Activated CD8-positive, alpha-beta memory T cell treated with anti-CD3 and anti-CD28 coated beads, Interleukin-2, amount 50 U/mL, for 24 hours (primary cell): Measurements from ENCODE around the gene VSIG10.
A peak's percentile ranks its signal among the peaks of the same experiment; 100 is the strongest.
"Not testable (repeated sequence)": the region's sequence is repeated elsewhere in the genome, so short reads cannot be mapped to it uniquely, and the experiment has no call there.

Source experiments
- DNase-seq: peaks from one replicate; pipeline ENCODE4 v3.0.0-alpha.2; 2020; ENCODE audit errors: extremely low read depth

The VSIG10 gene, protein sequence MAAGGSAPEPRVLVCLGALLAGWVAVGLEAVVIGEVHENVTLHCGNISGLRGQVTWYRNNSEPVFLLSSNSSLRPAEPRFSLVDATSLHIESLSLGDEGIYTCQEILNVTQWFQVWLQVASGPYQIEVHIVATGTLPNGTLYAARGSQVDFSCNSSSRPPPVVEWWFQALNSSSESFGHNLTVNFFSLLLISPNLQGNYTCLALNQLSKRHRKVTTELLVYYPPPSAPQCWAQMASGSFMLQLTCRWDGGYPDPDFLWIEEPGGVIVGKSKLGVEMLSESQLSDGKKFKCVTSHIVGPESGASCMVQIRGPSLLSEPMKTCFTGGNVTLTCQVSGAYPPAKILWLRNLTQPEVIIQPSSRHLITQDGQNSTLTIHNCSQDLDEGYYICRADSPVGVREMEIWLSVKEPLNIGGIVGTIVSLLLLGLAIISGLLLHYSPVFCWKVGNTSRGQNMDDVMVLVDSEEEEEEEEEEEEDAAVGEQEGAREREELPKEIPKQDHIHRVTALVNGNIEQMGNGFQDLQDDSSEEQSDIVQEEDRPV

DNA sequence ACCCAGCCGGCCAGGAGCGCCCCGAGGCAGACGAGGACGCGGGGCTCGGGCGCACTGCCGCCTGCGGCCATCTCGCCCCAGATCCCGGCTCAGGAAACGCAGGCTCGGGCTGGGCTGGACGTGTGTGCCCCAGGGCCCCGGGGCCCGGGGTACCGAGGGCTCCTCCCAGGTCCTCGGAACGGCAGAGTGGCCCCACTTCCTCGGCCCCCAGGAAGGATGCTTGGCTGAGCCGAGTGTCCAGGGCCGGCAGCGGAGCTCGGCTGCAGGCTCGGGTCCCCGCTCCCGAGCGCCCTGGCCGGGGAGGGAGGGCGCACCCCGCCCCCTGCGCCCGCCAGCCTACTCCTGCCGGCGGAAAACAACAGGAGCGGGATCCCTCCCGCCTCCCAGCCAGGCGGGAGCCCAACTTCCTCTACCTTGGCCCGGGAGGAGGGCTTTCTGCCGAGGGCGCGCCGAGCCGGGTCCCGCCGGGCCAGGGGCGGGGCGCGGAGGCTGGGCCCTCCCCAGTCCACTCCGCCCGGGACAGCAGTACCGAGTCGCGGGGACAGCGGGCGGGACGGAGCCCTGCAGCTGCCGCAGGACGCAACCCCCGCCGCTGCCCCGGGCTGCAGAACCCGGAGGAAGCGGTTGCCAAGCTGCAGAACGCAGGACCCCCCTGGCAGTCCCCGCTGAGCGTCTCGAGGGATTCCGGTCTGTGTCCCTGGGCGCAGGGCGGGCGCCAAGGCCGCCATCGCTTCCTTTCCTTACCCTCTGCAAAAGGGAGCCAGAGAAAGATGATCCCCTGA is at the start of gene VSIG10:
Gene VSIG10 (minus strand): TSS at position 411 of the 782 bp plus-strand sequence. CDS start 340 bp downstream, at position 71.
- DNase-seq: no peak

DNA sequence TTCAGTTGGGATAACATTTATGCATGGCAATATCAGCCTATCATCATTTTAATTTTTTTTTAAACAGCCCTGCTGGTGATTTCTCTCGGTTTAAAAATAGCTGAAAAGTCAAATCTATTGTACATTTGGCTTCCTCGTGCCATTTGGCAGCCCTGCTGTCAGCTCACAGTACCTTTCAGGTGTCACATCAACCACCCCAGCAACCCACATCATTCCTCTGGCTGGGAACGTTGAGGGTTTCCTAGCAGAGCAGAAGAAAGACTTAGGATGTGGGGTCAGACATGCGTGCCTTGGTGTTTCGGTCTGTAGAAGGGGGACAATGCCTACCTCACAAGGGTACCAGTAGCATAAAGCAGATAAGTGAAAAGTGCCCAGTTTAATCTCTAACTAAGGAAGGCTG is 47.9 kb upstream of the VSIG10 start:
- no peak for DNase-seq

DNA sequence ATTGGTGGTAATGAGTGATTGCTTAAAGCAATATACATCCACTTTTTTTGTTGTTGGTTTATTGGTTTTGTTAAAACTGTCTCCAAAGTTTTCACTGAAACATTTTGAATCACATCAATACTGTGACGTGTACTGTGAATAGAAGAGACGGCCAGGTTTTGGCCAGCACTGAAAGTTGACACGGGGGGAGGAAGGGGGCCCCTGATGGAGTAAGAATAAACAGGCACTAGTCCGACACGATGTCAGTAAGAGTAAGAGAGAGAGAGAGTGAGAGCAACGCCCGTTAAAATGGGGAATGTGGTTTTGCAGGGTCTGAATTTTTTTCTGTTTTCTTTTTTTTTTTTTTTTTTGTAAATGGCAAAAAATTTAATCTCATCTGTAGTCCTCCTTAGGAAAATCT is 46.8 kb upstream of the VSIG10 start:
- DNase-seq: no peak

GRCh38 chr12:118148287-118148686 is 44.5 kb upstream of the VSIG10 start:
- no peak for DNase-seq

GRCh38 chr12:118145798-118146156 is 42.0 kb upstream of the VSIG10 start:
- no peak for DNase-seq

- DNase-seq: no peak
Measured at GRCh38 chr12:118145113-118145797, 41.4 kb upstream of the VSIG10 start.

DNA sequence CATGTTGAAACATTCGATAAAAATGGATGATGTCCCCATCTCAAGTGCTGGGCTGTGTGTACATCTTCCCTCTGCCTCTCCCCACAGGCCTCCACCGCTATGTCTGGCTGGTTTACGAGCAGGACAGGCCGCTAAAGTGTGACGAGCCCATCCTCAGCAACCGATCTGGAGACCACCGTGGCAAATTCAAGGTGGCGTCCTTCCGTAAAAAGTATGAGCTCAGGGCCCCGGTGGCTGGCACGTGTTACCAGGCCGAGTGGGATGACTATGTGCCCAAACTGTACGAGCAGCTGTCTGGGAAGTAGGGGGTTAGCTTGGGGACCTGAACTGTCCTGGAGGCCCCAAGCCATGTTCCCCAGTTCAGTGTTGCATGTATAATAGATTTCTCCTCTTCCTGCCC is 40.7 kb upstream of the VSIG10 start:
- DNase-seq: no peak

- DNase-seq: no peak
Measured at GRCh38 chr12:118140825-118141224, 37.0 kb upstream of the VSIG10 start.

GRCh38 chr12:118137148-118137678 is 33.4 kb upstream of the VSIG10 start:
- no peak for DNase-seq

GRCh38 chr12:118136559-118137003 is 32.8 kb upstream of the VSIG10 start:
- DNase-seq: peak; percentile 5

DNA sequence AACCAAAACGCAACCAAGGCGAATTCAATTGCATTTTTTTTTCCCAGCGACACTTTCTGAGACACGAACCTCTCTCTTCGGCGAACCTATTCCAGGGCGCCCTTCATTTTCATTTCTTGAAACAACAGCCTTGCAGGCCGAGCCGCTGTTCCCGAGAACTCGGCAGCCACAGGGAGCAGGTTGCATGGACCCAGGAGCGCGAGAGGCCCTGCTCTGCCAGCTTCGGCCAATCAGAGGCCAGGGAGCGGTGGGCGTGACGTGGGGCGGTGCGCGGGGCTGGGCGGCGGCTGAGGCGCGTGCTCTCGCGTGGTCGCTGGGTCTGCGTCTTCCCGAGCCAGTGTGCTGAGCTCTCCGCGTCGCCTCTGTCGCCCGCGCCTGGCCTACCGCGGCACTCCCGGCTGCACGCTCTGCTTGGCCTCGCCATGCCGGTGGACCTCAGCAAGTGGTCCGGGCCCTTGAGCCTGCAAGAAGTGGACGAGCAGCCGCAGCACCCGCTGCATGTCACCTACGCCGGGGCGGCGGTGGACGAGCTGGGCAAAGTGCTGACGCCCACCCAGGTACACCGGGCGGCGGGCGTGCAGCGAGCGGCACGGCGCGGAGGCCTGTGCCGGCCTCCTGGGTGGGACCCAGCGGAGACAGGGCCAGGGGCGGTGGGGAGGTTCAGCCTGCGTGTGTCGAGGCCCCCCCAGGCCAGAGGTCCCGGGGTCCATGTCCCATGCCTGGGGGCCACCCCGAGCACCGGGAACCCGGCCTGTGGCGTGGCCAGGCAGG is 32.2 kb upstream of the VSIG10 start, which contains the start of gene PEBP1:
Gene PEBP1 (plus strand): TSS at position 337 of the 771 bp plus-strand sequence. CDS start 86 bp downstream, at position 423.
- peak; percentile 82 for DNase-seq

GRCh38 chr12:118129436-118129835 is 25.6 kb upstream of the VSIG10 start:
- not testable (repeated sequence) for DNase-seq

DNA sequence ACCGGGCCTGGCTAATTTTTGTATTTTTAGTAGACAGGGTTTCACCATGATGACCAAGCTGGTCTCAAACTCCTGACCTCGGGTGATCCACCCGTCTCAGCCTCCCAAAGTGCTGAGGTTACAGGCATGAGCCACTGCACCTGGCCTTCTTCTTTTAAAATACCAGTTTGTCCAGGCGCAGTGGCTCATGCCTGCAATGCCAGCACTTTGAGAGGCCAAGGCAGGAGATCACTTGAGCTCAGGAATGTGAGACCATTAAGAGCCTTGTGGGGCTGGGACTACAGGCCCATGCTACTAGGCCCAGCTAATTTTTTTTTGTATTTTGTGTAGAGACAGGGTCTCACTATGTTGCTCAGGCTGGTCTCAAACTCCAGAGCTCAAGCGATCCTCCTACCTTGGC is 24.1 kb upstream of the VSIG10 start:
- no peak for DNase-seq

DNA sequence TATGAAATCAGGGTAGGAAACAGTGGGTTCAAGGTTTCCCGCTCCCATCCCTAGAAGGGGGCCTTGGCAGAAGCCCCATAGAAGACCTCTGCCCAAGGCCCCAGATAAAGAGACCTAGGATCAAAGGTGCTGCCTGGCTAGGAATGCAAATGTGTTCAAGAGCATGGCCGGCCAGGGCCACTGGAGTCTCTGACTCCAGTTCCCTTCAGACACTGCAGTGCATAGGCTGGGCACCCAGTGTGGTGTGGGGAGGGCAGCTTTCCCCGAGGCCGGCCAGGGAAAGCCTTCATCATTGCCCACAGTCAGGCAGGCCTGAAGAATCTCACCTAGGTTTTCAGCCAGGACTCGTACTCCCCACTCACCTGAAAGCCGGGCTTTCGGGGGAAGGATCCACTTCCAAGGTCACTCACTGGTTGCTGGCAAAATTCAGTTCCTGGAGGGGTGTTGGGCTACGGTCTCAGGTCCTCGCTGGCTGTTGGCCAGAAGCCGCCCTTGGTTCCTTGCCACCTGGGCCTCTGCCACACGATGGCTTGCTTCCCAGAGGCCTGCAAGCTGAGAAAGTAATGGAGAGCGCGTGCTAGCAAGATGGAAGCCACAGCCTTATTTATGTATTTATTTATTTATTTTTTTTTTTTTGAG is 22.4 kb upstream of the VSIG10 start:
- DNase-seq: no peak

- no peak for DNase-seq
Measured at GRCh38 chr12:118125743-118126118, 21.9 kb upstream of the VSIG10 start.

DNA sequence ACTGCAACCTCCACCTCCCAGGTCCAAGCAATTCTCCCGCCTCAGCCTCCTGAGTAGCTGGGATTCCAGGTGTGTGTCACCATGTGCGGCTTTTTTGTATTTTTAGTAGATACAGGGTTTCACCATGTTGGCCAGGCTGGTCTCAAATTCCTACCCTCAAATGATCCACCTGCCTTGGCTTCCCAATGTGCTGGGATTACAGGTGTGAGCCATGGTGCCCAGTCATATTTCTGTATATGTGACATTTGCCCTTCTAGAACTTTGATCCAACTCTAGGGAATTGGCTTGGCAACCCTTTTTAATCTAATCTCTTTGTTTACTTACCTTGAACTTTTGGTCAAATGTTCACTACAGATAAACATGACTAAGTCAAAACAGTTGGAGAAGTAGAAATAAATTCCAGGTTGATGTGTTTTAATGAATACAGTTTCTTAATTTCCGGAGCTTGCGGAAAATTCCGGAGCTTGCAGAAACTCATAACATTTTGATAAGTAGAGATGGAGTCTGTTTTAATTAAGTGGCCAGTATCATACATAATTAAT is 20.6 kb upstream of the VSIG10 start:
- no peak for DNase-seq

DNA sequence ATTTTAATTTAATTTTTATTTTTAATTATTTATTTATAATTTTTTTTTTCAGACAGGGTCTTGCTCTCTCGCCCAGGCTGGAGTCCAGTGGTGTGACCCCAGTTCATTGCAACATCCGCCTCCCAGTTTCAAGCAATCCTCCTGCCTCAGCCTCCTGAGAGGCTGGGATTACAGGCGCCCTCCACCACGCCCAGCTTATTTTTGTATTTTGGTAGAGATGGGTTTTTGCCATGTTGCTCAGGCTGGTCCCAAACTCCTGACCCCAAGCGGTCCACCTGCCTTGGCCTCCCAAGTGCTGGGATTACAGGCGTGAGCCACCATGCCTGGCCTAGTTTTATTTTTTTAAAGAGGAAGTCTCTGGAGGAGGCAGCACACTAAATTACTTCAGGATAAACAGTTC is 18.5 kb upstream of the VSIG10 start:
- DNase-seq: no peak

DNA sequence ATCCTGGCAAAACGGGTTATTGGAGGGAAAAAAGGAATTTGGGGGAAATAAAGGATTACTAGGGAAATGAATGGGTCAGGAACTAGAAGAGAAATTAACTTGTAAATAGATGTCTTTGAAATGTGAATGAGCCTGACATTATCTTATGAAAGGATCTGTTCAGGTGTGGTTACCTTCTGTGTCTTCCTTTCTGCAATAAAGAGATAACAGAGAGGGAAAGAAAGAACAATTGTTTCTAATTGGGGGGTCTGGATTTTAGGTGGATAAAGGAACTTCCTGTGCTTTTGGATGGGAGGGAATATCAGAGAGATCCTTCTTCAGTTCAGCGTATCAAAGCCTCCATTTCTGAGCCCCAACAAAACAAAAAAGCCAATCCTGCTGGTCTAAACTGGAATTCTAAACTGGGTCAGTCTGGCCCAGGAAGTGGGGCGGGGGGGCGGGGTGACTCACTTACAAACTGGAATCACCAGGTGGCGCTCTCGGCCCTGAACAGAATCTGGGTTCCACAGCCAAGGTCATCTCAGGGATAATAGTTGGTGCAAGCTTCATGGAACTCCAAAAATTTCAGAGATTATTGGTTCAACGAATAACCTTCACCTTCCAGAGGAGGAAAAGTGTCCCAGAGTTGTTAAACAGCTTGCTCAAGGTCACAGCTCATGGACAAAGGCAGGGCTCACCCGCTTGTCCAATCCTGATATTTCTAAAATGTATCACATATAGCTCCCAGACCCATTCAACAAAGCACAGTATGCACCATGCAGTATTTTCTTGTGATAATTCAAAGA is 17.0 kb upstream of the VSIG10 start:
- no peak for DNase-seq

DNA sequence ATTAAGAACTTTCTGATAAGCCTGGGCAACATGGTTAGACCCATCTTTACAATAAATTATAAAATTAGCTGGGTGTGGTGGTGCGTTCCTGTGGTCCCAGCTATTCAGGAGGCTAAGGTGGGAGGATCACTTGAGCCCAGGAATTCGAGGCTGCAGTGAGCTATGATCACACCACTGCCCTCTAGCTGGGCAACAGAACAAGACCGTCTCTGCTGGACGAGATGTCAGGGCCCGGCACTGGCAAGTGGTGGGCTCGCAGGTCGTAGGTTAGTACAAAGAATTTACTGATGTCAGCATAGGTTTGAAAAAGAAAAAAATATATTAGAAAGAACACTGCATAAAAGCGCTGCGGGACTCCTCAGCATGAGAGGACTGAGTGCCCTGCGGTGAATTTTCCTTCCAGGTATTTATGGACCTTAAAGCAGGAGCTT is 15.7 kb upstream of the VSIG10 start:
- no peak for DNase-seq
